ENCODE results near the gene ZDHHC5.

DNA sequence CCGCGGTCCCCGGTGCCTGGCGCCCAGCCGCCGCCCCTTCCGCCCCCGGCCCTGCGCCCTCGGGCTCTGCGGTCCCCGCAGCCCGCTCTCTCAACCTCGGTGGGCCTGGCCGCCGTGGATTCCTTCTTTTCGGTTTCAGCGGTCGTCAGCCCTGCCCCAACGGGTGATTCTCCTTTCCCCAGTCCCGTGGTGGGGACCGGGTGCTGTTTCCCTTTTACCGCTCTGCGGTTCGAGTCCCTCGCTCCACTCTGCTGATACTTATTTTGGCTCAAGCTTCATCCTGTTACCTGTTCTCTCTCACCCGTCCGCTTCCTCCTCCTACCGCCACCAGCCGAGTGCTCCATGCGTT, 494 bp downstream of the ZDHHC5 start:
- TF ChIP-seq, protein P1, sequence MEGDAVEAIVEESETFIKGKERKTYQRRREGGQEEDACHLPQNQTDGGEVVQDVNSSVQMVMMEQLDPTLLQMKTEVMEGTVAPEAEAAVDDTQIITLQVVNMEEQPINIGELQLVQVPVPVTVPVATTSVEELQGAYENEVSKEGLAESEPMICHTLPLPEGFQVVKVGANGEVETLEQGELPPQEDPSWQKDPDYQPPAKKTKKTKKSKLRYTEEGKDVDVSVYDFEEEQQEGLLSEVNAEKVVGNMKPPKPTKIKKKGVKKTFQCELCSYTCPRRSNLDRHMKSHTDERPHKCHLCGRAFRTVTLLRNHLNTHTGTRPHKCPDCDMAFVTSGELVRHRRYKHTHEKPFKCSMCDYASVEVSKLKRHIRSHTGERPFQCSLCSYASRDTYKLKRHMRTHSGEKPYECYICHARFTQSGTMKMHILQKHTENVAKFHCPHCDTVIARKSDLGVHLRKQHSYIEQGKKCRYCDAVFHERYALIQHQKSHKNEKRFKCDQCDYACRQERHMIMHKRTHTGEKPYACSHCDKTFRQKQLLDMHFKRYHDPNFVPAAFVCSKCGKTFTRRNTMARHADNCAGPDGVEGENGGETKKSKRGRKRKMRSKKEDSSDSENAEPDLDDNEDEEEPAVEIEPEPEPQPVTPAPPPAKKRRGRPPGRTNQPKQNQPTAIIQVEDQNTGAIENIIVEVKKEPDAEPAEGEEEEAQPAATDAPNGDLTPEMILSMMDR (IDR thresholded peaks at IDR 0.05 in 2 of 3, conservative IDR thresholded peaks at IDR 0.05 in 1 of 3; ENCODE audit: borderline replicate concordance in 1 of 3, insufficient read depth in 1 of 3, low read depth in 2 of 3, low read length in 2 of 3): no peak
- no peak for TF ChIP-seq POLR2AphosphoS5 (IDR thresholded peaks at IDR 0.05; ENCODE audit: low read depth, low read length)
- TF ChIP-seq YY1 (IDR thresholded peaks at IDR 0.05; ENCODE audit: extremely low read depth, insufficient replicate concordance, low read depth, low read length): no peak
- no peak for TF ChIP-seq POLR2A (IDR thresholded peaks at IDR 0.05; ENCODE audit: borderline replicate concordance, extremely low read depth, insufficient read depth, insufficient read length)
- no peak for TF ChIP-seq SIN3A (IDR thresholded peaks at IDR 0.05; ENCODE audit: low read depth)
- TF ChIP-seq, protein P2, sequence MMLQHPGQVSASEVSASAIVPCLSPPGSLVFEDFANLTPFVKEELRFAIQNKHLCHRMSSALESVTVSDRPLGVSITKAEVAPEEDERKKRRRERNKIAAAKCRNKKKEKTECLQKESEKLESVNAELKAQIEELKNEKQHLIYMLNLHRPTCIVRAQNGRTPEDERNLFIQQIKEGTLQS (IDR thresholded peaks at IDR 0.05): no peak
- no peak for TF ChIP-seq RAD21 (IDR thresholded peaks at IDR 0.05; ENCODE audit: low read depth)
- no peak for TF ChIP-seq SP1 (IDR thresholded peaks at IDR 0.05; ENCODE audit: low read depth)
- no peak for TF ChIP-seq SRF (IDR thresholded peaks at IDR 0.05; ENCODE audit: low read depth)
- TF ChIP-seq EZH2 (IDR thresholded peaks at IDR 0.05): no peak
- TF ChIP-seq ZNF274 (IDR thresholded peaks at IDR 0.05; ENCODE audit: low read depth, low read length): no peak
- TF ChIP-seq, protein P3, sequence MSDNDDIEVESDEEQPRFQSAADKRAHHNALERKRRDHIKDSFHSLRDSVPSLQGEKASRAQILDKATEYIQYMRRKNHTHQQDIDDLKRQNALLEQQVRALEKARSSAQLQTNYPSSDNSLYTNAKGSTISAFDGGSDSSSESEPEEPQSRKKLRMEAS (IDR thresholded peaks at IDR 0.05): no peak
- TF ChIP-seq JUND (IDR thresholded peaks at IDR 0.05): no peak
- TF ChIP-seq, protein P4, sequence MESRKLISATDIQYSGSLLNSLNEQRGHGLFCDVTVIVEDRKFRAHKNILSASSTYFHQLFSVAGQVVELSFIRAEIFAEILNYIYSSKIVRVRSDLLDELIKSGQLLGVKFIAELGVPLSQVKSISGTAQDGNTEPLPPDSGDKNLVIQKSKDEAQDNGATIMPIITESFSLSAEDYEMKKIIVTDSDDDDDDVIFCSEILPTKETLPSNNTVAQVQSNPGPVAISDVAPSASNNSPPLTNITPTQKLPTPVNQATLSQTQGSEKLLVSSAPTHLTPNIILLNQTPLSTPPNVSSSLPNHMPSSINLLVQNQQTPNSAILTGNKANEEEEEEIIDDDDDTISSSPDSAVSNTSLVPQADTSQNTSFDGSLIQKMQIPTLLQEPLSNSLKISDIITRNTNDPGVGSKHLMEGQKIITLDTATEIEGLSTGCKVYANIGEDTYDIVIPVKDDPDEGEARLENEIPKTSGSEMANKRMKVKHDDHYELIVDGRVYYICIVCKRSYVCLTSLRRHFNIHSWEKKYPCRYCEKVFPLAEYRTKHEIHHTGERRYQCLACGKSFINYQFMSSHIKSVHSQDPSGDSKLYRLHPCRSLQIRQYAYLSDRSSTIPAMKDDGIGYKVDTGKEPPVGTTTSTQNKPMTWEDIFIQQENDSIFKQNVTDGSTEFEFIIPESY (IDR thresholded peaks at IDR 0.05; ENCODE audit: extremely low read depth, insufficient replicate concordance, low read length): no peak

All from HCT116 (cell line).